Osteoblast (primary cell): ENCODE results near the gene NIT2. TPM values are rescaled to one million over a fixed set of nuclear protein-coding genes. Genes with fewer than 3 reads are reported as not detected.
"Not testable (repeated sequence)": the region's sequence is repeated elsewhere in the genome, so short reads cannot be mapped to it uniquely, and the experiment has no call there.

Source experiments
- DNase-seq: peaks from one replicate; pipeline ENCODE4 v3.0.0; 2011; ENCODE audit warnings: low spot score, mixed read lengths; ENCODE audit not compliant: insufficient read length; ENCODE audit errors: missing footprints
- H2AFZ ChIP-seq: 2 replicates; pipeline ENCODE4 v1.6.0; 2011; ENCODE audit warnings: mild to moderate bottlenecking, low read length
- H3K27ac ChIP-seq: 2 replicates; pipeline ENCODE4 v1.5.1; 2011; ENCODE audit warnings: mild to moderate bottlenecking, low read depth, low read length, moderate library complexity
- H3K27me3 ChIP-seq: 2 replicates; pipeline ENCODE4 v1.6.0; 2012; ENCODE audit warnings: mild to moderate bottlenecking, control low read depth, inconsistent platforms, low read length, moderate library complexity; ENCODE audit not compliant: insufficient read depth
- H3K36me3 ChIP-seq: 2 replicates; pipeline ENCODE4 v1.5.1; 2011; ENCODE audit warnings: mild to moderate bottlenecking, low read length, control low read depth, moderate library complexity; ENCODE audit not compliant: insufficient read depth
- H3K4me1 ChIP-seq: 2 replicates; pipeline ENCODE4 v1.5.1; 2011; ENCODE audit warnings: mild to moderate bottlenecking, low read length, control low read depth, moderate library complexity; ENCODE audit not compliant: insufficient read depth
- H3K4me2 ChIP-seq: 2 replicates; pipeline ENCODE4 v1.6.0; 2011; ENCODE audit warnings: mild to moderate bottlenecking, low read length; ENCODE audit not compliant: insufficient read depth
- H3K4me3 ChIP-seq: fragments of 200-600 bp; sonication (generic); 3 replicates; pipeline ENCODE4 v1.5.1; 2012; ENCODE audit warnings: mild to moderate bottlenecking, low read length, inconsistent platforms; ENCODE audit not compliant: insufficient read depth
- H3K79me2 ChIP-seq: 2 replicates; pipeline ENCODE4 v1.6.0; 2012; ENCODE audit warnings: mild to moderate bottlenecking, low read length, control low read depth, inconsistent platforms; ENCODE audit not compliant: insufficient read depth
- H3K9me3 ChIP-seq: 2 replicates; pipeline ENCODE4 v1.5.1; 2011; ENCODE audit warnings: low read depth, low read length, control low read depth
- H4K20me1 ChIP-seq: 2 replicates; pipeline ENCODE4 v1.6.0; 2012; ENCODE audit warnings: mild to moderate bottlenecking, low read length, control low read depth; ENCODE audit not compliant: insufficient read depth
- CTCF ChIP-seq: IDR thresholded peaks from 2 replicates; pipeline ENCODE4 v1.5.1; 2011; ENCODE audit warnings: mild to moderate bottlenecking, low read depth, low read length, moderate library complexity; ENCODE audit errors: extremely low read depth
- total RNA-seq: library from RNA; depleted of rRNA; stranded (reverse); fragments of >200 nt; gene quantifications from 2 replicates; pipeline ENCODE4 v1.2.3, GENCODE V29; 2012

Gene NIT2
- total RNA-seq, 1 donor: 18.1 TPM

GRCh38 chr3:100339786-100340185 is 5.2 kb downstream of the NIT2 start:
- DNase-seq: no peak
- H3K4me1 ChIP-seq: peaks cover 7% of the 10 kb centered on the region
- no peak for TF ChIP-seq CTCF
- peaks cover 30% of the 10 kb centered on the region for H3K36me3 ChIP-seq
- H3K79me2 ChIP-seq: peaks cover 12% of the 10 kb centered on the region
- H3K9me3 ChIP-seq: no peaks in the 10 kb centered on the region
- no peak overlapping the region for H2AFZ ChIP-seq
- H3K27ac ChIP-seq: no peak overlapping the region
- H3K4me2 ChIP-seq: no peak overlapping the region
- H3K4me3 ChIP-seq: no peak overlapping the region
- H3K27me3 ChIP-seq: no peaks in the 10 kb centered on the region
- no peaks in the 10 kb centered on the region for H4K20me1 ChIP-seq

GRCh38 chr3:100340527-100340926 is 6.0 kb downstream of the NIT2 start:
- Histone ChIP-seq H3K9me3 (no peaks in the 10 kb centered on the region), H3K36me3 (peaks cover 36% of the 10 kb centered on the region), H3K79me2 (peaks cover 5% of the 10 kb centered on the region), H2AFZ (no peak overlapping the region), H3K27ac (no peak overlapping the region), H3K27me3 (no peaks in the 10 kb centered on the region), H4K20me1 (no peaks in the 10 kb centered on the region), H3K4me3 (no peak overlapping the region), H3K4me1 (no peaks in the 10 kb centered on the region), H3K4me2 (no peak overlapping the region)
- DNase-seq: no peak
- TF ChIP-seq CTCF: no peak

GRCh38 chr3:100348727-100349126 is 14.2 kb downstream of the NIT2 start:
- Histone ChIP-seq H3K36me3 (peaks cover 52% of the 10 kb centered on the region), H3K4me3 (no peak overlapping the region), H3K27me3 (no peaks in the 10 kb centered on the region), H3K4me2 (no peak overlapping the region), H3K79me2 (no peaks in the 10 kb centered on the region), H4K20me1 (no peaks in the 10 kb centered on the region), H2AFZ (no peak overlapping the region), H3K4me1 (no peaks in the 10 kb centered on the region), H3K9me3 (no peaks in the 10 kb centered on the region), H3K27ac (no peak overlapping the region)
- no peak for TF ChIP-seq CTCF
- DNase-seq: no peak

- H3K4me2 ChIP-seq, H3K27me3 ChIP-seq: not testable (repeated sequence)
- peaks cover 50% of the 10 kb centered on the region for H3K36me3 ChIP-seq
These were observed 17.2 kb downstream of the NIT2 start for GRCh38 chr3:100351770-100352169.

More at GRCh38 chr3:100351770-100352169, 17.2 kb downstream of the NIT2 start:
- not testable (repeated sequence) for H4K20me1 ChIP-seq, H2AFZ ChIP-seq, H3K4me1 ChIP-seq, H3K9me3 ChIP-seq, H3K4me3 ChIP-seq, DNase-seq, H3K27ac ChIP-seq, H3K79me2 ChIP-seq
